ENCODE results near the gene SORCS2. TPM values are rescaled to one million over a fixed set of nuclear protein-coding genes. Genes with fewer than 3 reads are reported as not detected.
A peak's percentile ranks its signal among the peaks of the same experiment; 100 is the strongest.

The SORCS2 gene
- polyA plus RNA-seq, 1 donor from 2014 or later, result not detected

DNA sequence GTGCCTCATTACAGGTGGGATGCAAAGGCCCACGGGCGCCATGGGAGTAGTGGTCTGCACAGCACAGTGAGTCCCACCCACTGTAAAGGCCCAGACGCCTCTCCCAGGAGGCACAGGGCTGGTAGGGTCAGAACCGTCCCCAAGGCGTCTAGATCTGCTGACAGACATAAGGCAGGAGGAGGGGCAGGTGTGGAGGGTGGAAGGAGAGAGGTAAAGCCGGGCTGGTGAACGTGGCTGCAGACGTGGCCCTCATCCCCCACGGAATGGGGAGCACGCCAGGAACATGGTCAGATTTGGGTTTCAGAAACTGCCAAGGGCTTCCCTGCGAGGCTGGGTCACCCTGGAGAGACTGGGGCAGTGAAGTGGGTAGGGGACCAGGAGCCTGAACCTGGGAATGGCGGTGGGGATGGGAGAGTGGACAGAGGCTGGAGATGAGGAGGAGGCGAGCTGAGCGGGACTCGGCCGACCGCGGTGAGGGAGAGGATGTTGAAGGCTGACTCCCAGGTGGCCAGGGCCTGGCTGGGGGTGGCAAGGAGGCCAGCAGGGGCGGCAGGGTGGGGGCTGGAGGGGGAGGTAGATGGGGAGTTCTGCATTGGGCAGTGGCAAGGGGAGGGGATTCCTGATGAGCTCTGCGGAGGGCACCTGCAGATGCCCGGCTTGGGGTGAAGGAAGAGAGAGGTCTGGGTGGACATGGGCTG, 562.4 kb downstream of the SORCS2 start:
- H3K27ac Mint-ChIP-seq, result no peak overlapping the region

DNA sequence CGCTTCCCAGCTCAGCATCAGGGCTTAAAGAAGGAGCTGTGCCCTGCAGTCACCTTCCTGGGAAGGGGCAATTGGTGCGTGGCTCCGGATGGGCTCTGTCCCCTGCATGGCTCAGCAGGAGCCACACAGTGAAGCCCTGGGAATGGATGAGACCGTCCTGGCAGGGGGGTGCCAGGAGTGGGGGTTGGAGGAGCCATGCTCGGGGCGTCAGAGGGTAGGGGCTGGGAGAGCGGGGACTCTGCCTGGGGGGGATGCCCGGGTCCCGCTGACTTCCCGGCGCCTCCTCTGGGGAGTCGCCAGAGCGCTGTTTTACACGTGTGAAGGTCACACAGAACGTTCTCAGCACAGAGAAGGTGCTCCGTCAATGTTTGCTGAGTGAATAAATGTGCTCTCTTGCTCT, 563.2 kb downstream of the SORCS2 start:
- no peaks in the 10 kb centered on the region for H3K27me3 Mint-ChIP-seq
- peaks cover 0 to 3% (median 0%) of the 10 kb centered on the region in 3 donors for H3K9me3 Mint-ChIP-seq
- no peaks in the 10 kb centered on the region for H3K36me3 Mint-ChIP-seq
- H3K4me3 Mint-ChIP-seq, result no peak overlapping the region
- H3K27ac Mint-ChIP-seq, result no peak overlapping the region
- H3K4me1 Mint-ChIP-seq, result peaks cover 0 to 5% (median 5%) of the 10 kb centered on the region in 3 donors

More for the DNA sequence above, 562.4 kb downstream of the SORCS2 start:
- Mint-ChIP-seq H3K27me3 (no peaks in the 10 kb centered on the region), H3K4me1 (peaks cover 0 to 5% (median 5%) of the 10 kb centered on the region in 3 donors), H3K36me3 (no peaks in the 10 kb centered on the region), H3K4me3 (no peak overlapping the region), H3K9me3 (peaks cover 0 to 3% (median 0%) of the 10 kb centered on the region in 3 donors)

DNA sequence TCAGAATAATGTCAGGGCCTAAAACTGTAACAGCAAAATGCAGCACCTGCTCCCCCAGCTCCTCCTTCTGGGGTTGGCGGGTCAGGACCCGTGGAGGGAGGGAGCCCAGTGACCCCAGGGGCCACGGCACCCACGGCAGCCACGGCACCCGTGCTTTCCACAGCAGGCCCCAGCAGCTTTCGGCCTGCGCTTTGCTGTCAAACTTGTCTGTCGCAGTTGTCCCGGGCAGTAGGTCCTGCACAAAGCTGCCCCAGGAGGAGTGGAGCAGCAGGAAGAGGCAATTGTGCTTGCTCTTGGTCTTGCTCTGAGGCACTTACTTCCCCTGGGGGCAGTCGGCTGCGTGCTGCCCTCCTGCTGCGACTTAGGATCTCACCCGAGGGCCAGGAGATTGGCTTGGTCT, 563.7 kb downstream of the SORCS2 start:
- Mint-ChIP-seq H3K27ac (no peak overlapping the region), H3K4me1 (peaks cover 0 to 5% (median 5%) of the 10 kb centered on the region in 3 donors), H3K27me3 (no peaks in the 10 kb centered on the region), H3K4me3 (peak overlapping the region in 1 of 4 donors; percentile 54), H3K9me3 (peaks cover 0 to 3% (median 0%) of the 10 kb centered on the region in 3 donors), H3K36me3 (no peaks in the 10 kb centered on the region)

DNA sequence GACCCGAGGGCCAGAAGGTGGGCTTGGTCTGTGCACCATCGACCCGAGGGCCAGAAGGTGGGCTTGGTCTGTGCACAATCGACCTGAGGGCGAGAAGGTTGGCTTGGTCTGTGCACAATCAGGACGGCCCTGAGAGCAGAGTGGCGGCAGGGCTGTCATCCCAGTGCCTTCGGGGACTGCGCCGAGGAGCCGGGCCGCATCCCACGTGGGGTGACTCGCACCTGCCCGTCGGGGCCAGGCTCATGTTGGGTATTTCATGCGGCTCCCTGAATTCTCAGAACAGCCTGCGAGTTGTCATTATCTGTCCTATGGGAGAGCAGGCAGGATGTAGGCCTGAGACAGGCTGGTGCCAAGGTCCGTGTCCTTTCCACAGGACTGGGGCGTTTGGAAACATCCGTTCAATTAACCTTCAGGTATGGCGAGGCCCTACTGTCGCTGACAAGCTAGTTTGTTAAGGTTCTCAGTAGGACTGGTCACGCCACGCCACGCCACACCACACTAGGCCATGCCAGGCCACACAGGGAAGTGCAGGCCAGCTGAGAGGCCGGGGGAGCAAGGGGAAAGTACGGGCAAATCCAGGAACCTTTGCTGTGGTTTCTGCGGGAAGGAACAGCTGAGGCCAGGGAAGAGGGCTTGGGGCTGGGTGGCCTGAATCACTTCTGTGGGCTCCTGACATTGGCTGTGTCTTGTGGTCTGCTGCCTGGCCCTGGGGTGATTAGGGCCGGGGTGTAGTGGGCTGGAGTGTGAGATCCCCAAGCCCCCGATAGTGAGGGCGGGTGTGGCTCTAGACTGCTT, 564.4 kb downstream of the SORCS2 start:
- H3K27ac Mint-ChIP-seq, result no peak overlapping the region

DNA sequence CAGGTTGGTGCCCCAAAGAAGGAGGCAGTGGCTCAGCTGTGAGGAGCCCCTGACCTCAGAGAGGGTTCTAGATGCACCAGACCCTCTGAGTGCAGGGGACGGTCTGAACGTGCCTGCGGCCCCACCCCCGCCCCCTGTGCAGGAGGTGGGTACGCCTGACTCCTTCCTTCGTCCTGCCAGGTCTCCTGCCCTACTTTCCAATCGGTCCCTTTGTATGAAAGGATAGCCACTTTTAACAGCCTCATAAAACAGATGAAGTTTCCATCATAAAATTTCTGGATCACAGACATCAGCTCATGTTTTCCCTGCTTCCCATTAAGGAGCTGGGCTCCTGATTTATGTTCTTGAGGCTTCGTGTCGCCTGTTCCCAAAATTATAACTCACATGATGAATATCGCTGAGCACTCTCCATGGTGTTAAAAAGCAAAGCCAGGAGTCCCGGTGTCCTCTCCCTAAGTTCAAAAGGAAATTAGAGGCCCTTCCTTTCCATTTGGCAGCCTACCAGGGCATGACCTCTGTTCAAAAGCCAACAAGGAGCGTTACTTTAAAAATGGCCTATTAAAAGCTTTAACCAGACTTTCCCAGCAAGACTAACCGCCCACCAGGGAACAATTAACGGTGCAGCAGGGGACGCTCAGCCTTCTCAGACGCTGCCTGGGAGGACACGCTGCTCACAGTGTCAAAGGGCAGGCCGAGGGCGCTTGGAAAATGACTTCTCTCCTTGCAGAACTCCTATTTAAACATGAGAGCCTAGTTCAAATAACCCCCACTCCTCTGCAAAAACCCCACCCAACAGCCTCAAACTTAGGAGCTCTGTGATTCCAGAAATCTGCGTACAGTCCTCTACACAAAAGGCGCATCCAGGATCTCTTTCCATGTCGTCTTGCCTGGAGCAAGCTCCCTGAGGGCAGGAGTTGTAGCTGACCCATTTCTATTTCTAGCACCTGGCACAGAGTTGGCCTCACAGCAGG, 565.4 kb downstream of the SORCS2 start:
- H3K27ac Mint-ChIP-seq, result no peak overlapping the region
- no peaks in the 10 kb centered on the region for H3K9me3 Mint-ChIP-seq
- H3K4me1 Mint-ChIP-seq, result peaks cover 0 to 10% (median 5%) of the 10 kb centered on the region in 3 donors
- no peaks in the 10 kb centered on the region for H3K36me3 Mint-ChIP-seq
- H3K27me3 Mint-ChIP-seq, result peaks cover 5% of the 10 kb centered on the region
- H3K4me3 Mint-ChIP-seq, result no peak overlapping the region

More for the DNA sequence above, 564.4 kb downstream of the SORCS2 start:
- Mint-ChIP-seq H3K27me3 (peaks cover 5% of the 10 kb centered on the region), H3K4me3 (peak overlapping the region in 1 of 4 donors; percentile 28), H3K36me3 (no peaks in the 10 kb centered on the region), H3K4me1 (peaks cover 0 to 9% (median 5%) of the 10 kb centered on the region in 3 donors), H3K9me3 (no peaks in the 10 kb centered on the region)

DNA sequence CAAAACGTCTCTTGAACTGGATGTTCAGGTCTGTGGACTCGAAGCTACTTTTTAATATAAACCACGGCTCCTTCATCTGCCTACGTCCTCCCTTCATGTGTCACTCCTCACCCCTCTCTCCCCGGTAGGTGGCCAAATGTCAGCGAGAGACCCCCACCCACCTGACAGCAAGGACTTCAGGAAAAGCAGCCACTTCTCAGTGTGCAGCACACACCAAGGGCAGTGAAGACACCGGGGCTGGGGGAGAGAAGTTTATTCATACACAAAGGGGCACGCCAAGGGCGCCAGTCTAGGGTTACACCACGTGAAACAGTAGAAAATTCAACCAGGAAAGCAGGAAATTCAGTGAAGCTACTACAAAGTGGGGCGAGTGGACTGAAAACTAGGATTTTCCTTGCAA, 566.1 kb downstream of the SORCS2 start:
- H3K4me3 Mint-ChIP-seq, result no peak overlapping the region
- H3K4me1 Mint-ChIP-seq, result peaks cover 0 to 10% (median 5%) of the 10 kb centered on the region in 3 donors
- no peaks in the 10 kb centered on the region for H3K9me3 Mint-ChIP-seq
- H3K36me3 Mint-ChIP-seq, result no peaks in the 10 kb centered on the region
- H3K27ac Mint-ChIP-seq, result no peak overlapping the region
- peaks cover 5% of the 10 kb centered on the region for H3K27me3 Mint-ChIP-seq

DNA sequence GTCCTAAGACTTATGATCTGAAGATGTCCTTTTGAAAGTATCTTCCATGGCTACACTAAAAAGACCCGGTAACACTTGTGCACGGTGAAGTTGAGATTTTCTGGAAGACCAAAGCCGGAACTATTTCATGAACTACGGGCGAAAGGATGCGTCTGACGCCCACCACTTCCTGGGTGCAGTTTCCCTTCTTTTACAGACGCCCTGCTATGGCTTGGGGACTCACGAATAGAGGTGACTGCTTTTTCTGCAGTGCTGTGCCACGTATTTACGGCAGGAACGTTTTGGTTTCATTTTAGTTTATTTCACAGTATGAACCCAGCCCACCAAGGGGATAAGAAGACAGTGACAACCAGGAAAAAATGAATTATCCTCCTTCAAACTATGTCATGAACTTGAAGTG, 566.9 kb downstream of the SORCS2 start:
- peak overlapping the region in 2 of 3 donors; percentile 47 to 82 for H3K27ac Mint-ChIP-seq
- H3K9me3 Mint-ChIP-seq, result no peaks in the 10 kb centered on the region
- peak overlapping the region; percentile 5 to 91 (median 68) for H3K4me3 Mint-ChIP-seq
- H3K27me3 Mint-ChIP-seq, result peaks cover 5% of the 10 kb centered on the region
- no peaks in the 10 kb centered on the region for H3K36me3 Mint-ChIP-seq
- H3K4me1 Mint-ChIP-seq, result peaks cover 0 to 10% (median 5%) of the 10 kb centered on the region in 3 donors

DNA sequence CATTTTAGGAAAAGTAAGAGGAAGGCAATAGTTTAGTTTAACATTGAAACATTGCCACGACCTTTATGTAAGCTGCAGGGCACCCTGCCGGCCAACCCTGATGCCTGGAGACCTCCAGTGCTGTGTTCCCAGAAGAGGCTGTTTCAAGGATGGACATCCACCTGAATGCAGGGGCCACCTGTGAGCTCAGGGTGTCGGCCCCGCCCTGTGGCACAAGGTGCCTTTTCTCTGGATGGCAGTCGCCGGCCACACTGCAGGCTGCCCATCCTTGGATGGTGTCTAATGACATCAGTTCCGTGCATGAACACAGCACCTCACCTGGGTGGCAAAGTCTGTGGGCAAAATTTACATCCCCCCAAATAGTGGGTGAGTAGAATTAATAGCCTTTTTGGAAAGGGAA, 567.3 kb downstream of the SORCS2 start:
- peaks cover 0 to 10% (median 5%) of the 10 kb centered on the region in 3 donors for H3K4me1 Mint-ChIP-seq
- H3K4me3 Mint-ChIP-seq, result peak overlapping the region; percentile 5 to 91 (median 68)
- H3K36me3 Mint-ChIP-seq, result no peaks in the 10 kb centered on the region
- peaks cover 5% of the 10 kb centered on the region for H3K27me3 Mint-ChIP-seq
- peak overlapping the region in 2 of 3 donors; percentile 47 to 82 for H3K27ac Mint-ChIP-seq
- H3K9me3 Mint-ChIP-seq, result no peaks in the 10 kb centered on the region

DNA sequence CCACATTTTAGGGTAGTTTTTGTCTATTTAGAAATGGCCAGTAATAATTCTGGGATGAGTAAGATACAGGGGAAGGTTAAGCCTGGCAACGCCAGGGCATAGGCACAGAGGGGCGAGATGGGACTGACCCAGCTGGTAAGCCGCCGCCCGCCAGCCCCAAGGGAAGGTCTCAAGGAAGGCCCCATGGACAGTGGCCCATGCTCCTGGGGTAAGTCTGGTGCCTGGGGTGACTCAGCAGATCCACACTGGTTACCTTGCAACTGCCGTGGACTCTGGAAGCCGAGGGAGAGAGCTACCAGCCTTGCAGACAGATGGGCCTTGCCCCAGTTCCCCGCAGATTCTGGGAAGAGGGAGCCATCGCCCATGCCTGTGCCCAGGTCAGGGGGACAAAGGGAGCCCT, 567.9 kb downstream of the SORCS2 start:
- H3K27me3 Mint-ChIP-seq, result peaks cover 5% of the 10 kb centered on the region
- no peak overlapping the region for H3K27ac Mint-ChIP-seq
- H3K4me1 Mint-ChIP-seq, result peaks cover 0 to 10% (median 5%) of the 10 kb centered on the region in 3 donors
- no peak overlapping the region for H3K4me3 Mint-ChIP-seq
- no peaks in the 10 kb centered on the region for H3K36me3 Mint-ChIP-seq
- no peaks in the 10 kb centered on the region for H3K9me3 Mint-ChIP-seq

DNA sequence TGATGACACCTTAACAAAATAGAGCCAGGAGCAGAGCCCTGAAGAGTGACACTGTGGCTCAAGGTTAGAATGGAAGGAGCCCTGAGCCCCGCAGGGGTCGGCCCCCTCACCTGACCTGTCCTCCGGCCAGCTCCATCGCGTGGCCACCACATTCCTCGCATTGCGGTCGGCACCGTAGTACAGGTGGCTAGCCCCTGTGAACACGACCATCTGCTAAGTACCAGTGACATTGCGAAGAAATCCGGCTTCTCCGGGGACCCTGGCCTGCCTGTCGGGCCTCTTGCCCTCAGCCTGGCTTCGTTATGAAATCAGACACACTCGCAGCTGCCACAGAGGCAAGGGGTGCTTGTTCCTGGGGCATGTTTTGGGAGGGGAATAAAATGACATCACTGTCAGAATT, 568.4 kb downstream of the SORCS2 start:
- H3K4me1 Mint-ChIP-seq, result peaks cover 0 to 10% (median 5%) of the 10 kb centered on the region in 3 donors
- peak overlapping the region in 1 of 4 donors; percentile 37 for H3K4me3 Mint-ChIP-seq
- no peak overlapping the region for H3K27ac Mint-ChIP-seq
- H3K36me3 Mint-ChIP-seq, result no peaks in the 10 kb centered on the region
- H3K27me3 Mint-ChIP-seq, result peaks cover 5% of the 10 kb centered on the region
- H3K9me3 Mint-ChIP-seq, result no peaks in the 10 kb centered on the region

DNA sequence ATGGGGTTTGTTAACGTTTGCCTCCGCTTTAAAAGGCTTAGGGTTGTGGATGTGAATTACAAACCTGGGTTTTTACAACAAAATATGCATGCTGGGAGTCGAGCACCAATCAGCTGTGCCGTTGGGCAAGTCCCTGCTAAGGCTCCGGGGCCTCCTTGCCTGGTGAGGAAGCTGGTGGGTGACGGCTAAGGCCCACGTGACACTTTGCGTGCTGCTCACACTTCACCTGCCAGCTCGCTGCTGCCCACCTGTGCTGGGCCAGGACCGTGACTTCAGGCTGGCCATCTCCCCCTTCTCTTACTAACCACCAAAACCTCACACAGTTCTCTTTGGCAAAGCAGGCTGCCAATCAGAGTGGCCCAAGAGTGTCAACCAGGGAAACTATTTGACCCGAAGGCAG, 569.0 kb downstream of the SORCS2 start:
- H3K36me3 Mint-ChIP-seq, result no peaks in the 10 kb centered on the region
- peaks cover 5% of the 10 kb centered on the region for H3K27me3 Mint-ChIP-seq
- H3K27ac Mint-ChIP-seq, result no peak overlapping the region

DNA sequence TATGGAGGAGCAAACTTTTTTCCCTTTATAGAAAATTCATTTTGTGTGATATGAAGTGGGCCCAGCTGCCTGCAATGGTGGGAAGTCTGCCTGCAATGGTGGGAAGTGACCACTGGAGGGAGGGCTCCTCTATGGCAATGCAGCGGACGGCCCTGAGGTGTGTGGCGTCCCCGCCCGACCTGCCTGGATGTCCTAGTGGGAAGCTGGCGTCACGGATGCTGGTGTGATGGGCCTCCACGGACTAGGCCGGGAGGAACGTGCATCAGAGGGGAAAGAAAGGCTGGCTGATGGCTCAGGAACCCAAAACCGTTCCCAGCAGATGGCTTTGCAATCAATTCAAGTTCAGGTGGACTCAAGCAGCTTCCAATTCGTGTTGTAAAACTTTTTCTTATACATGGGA, 569.4 kb downstream of the SORCS2 start:
- H3K27ac Mint-ChIP-seq, result no peak overlapping the region

More for the DNA sequence above, 569.0 kb downstream of the SORCS2 start:
- Mint-ChIP-seq H3K9me3 (no peaks in the 10 kb centered on the region), H3K4me3 (no peak overlapping the region), H3K4me1 (peaks cover 0 to 10% (median 5%) of the 10 kb centered on the region in 3 donors)

DNA sequence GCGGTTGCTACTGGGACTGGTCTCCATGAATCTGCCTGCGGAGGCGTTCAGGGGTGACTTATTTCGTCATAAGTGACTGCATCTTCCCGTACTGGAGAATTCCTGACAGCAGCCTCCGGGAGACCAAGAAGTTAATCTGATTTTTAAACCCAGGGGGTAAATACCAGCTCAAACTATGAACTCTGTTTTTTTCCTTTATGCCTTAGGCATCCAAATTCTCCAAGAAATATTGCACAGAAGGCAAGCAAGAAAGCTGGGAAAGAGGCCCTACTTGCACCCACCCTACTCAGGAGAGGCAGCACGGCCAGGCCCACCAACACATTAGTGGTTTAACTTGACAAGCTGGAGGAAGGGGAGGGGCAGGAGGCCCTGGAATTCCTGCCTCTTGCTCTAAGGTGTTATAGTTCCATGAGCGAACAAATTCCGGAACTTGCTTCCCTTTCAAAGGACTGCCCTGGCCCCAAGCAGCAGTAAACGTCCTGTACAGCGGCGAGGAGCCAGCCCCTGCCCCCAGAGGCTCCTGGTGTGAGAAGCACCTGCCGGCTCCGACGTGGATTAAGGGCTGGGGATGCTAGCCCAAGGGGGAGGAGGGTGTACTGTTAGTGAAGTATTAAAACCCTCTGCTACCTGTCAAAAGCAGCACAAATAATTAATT, 570.2 kb downstream of the SORCS2 start:
- H3K4me1 Mint-ChIP-seq, result peaks cover 0 to 10% (median 5%) of the 10 kb centered on the region in 3 donors
- no peak overlapping the region for H3K4me3 Mint-ChIP-seq
- no peaks in the 10 kb centered on the region for H3K36me3 Mint-ChIP-seq
- no peaks in the 10 kb centered on the region for H3K9me3 Mint-ChIP-seq
- H3K27ac Mint-ChIP-seq, result no peak overlapping the region
- peaks cover 7% of the 10 kb centered on the region for H3K27me3 Mint-ChIP-seq

More for the DNA sequence above, 569.4 kb downstream of the SORCS2 start:
- H3K9me3 Mint-ChIP-seq, result no peaks in the 10 kb centered on the region
- peaks cover 0 to 10% (median 5%) of the 10 kb centered on the region in 3 donors for H3K4me1 Mint-ChIP-seq
- peaks cover 6% of the 10 kb centered on the region for H3K27me3 Mint-ChIP-seq
- no peak overlapping the region for H3K4me3 Mint-ChIP-seq
- H3K36me3 Mint-ChIP-seq, result no peaks in the 10 kb centered on the region

DNA sequence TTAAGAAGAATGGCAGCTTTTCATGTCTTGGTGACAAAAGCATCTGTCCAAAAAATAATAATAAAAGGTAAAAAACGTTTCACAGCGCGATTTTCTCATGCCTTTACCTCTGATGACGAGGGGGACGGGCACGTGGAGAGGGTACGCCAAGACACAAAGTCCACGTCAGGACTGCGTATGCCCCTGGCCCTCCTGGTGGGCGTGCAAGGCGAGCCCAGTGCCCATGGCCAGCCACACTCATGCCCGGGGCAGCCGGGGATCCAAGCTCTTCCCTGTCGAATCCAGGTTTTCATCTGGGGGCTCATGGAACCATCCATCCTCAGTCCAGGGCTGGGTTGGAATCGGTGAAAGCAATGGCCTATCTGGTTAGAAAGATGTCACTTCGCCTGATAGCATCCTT, 570.8 kb downstream of the SORCS2 start:
- Mint-ChIP-seq H3K4me3 (no peak overlapping the region), H3K27me3 (peaks cover 7% of the 10 kb centered on the region), H3K4me1 (peaks cover 0 to 10% (median 5%) of the 10 kb centered on the region in 3 donors), H3K27ac (no peak overlapping the region), H3K36me3 (no peaks in the 10 kb centered on the region), H3K9me3 (no peaks in the 10 kb centered on the region)
